Activated CD4-positive, alpha-beta memory T cell treated with anti-CD3 and anti-CD28 coated beads, Interleukin-2, amount 10 ng/mL, durations not matched to agents 7 days and 5 days (primary cell): Measurements from ENCODE around the gene NAA38. TPM values are rescaled to one million over a fixed set of nuclear protein-coding genes. Genes with fewer than 3 reads are reported as not detected.
A peak's percentile ranks its signal among the peaks of the same experiment; 100 is the strongest.

ENCODE experiments used
- CTCF ChIA-PET: fragments of 350-600 bp; sonication (Branson Sonifier 250); formaldehyde crosslinking; loops from one replicate; lab custom pipeline; 2021; ENCODE audit warnings: antibody characterized with exemption, inconsistent platforms; lab: Charles Lee
- POLR2A ChIA-PET: fragments of 350-600 bp; sonication (Branson Sonifier 250); formaldehyde crosslinking; loops from one replicate; lab custom pipeline; 2021; ENCODE audit warnings: antibody characterized with exemption; lab: Charles Lee
- DNase-seq: peaks from one replicate; pipeline ENCODE4 v3.0.0-alpha.2; 2020
- H3K27ac Mint-ChIP-seq: one replicate; pipeline ENCODE4 v1.8.0; 2021; ENCODE audit warnings: mild to moderate bottlenecking, mixed read lengths
- H3K27me3 Mint-ChIP-seq: one replicate; pipeline ENCODE4 v1.8.0; 2021; ENCODE audit warnings: mixed read lengths
- H3K36me3 Mint-ChIP-seq: one replicate; pipeline ENCODE4 v1.8.0; 2021; ENCODE audit warnings: low read depth, mixed read lengths
- H3K4me1 Mint-ChIP-seq: one replicate; pipeline ENCODE4 v1.8.0; 2021; ENCODE audit warnings: mixed read lengths
- H3K4me3 Mint-ChIP-seq: one replicate; pipeline ENCODE4 v1.8.0; 2021; ENCODE audit warnings: mild to moderate bottlenecking, mixed read lengths
- H3K9me3 Mint-ChIP-seq: one replicate; pipeline ENCODE4 v1.8.0; 2021; ENCODE audit warnings: mixed read lengths
- total RNA-seq, 2 experiments: library from RNA; stranded (reverse); gene quantifications; one replicate each; pipeline ENCODE4 v1.2.3, GENCODE V29; 2021

Gene NAA38
- total RNA-seq, 2 experiments from 2014 or later, result 69.8 to 76.9 TPM

GRCh38 chr17:7834957-7835813 lies 22.2 kb downstream of the NAA38 start:
- Mint-ChIP-seq H3K4me3 (peak overlapping the region; percentile 95), H3K27me3 (peaks cover 20% of the 10 kb centered on the region)
- POLR2A ChIA-PET, result interaction anchor here (0.7 to 6.4 kb wide), 12 partner anchors 8 to 355 kb away, joined by 3 to 30 read pairs (median 7); partner anchors contain the start of genes CNTROB, CYB5D1, NAA38 and RNF227

GRCh38 chr17:7834542-7834956 lies 22.8 kb downstream of the NAA38 start:
- Mint-ChIP-seq H3K27me3 (peaks cover 21% of the 10 kb centered on the region), H3K9me3 (no peaks in the 10 kb centered on the region), H3K4me1 (peaks cover 45% of the 10 kb centered on the region), H3K36me3 (no peaks in the 10 kb centered on the region), H3K4me3 (peak overlapping the region; percentile 95), H3K27ac (peak overlapping the region; percentile 91)
- DNase-seq, result peak; percentile 51
- ChIA-PET POLR2A (interaction anchor here (0.7 to 6.4 kb wide), 12 partner anchors 8 to 355 kb away, joined by 3 to 30 read pairs (median 7); partner anchors contain the start of genes CNTROB, CYB5D1, NAA38 and RNF227), CTCF (interaction anchor here (0.6 to 4.4 kb wide), 22 partner anchors 9 to 394 kb away, joined by 3 to 34 read pairs (median 5); partner anchors contain the start of genes ALOXE3, KCNAB3, NAA38 and RNF227)

More at GRCh38 chr17:7834957-7835813, 22.2 kb downstream of the NAA38 start:
- peaks cover 52% of the 10 kb centered on the region for H3K4me1 Mint-ChIP-seq
- H3K36me3 Mint-ChIP-seq, result no peaks in the 10 kb centered on the region
- peak; percentile 89 for DNase-seq
- CTCF ChIA-PET, result interaction anchor here (0.6 to 4.4 kb wide), 27 partner anchors 10 to 395 kb away, joined by 3 to 34 read pairs (median 4); partner anchors contain the start of genes ALOXE3, KCNAB3, NAA38 and RNF227
- peak overlapping the region; percentile 91 for H3K27ac Mint-ChIP-seq
- no peaks in the 10 kb centered on the region for H3K9me3 Mint-ChIP-seq

GRCh38 chr17:7833795-7834541 lies 23.4 kb downstream of the NAA38 start, which contains the start of gene KDM6B:
KDM6B (plus strand) TSS chr17:7834217; CDS start chr17:7845555, 11,338 bp downstream.
- DNase-seq, result peak; percentile 90
- no peaks in the 10 kb centered on the region for H3K9me3 Mint-ChIP-seq
- CTCF ChIA-PET, result interaction anchor here (0.7 to 4.4 kb wide), 15 partner anchors 9 to 223 kb away, joined by 3 to 34 read pairs (median 7); partner anchors contain the start of genes GUCY2D and NAA38

GRCh38 chr17:7833011-7833794 lies 24.2 kb downstream of the NAA38 start:
- H3K4me3 Mint-ChIP-seq, result peak overlapping the region; percentile 85
- H3K27me3 Mint-ChIP-seq, result peaks cover 26% of the 10 kb centered on the region
- H3K9me3 Mint-ChIP-seq, result no peaks in the 10 kb centered on the region
- no peaks in the 10 kb centered on the region for H3K36me3 Mint-ChIP-seq
- ChIA-PET POLR2A (interaction anchor here (0.5 to 6.4 kb wide), 8 partner anchors 8 to 249 kb away, joined by 3 to 30 read pairs (median 5); partner anchors contain the start of genes CYB5D1, MPDU1, NAA38 and TMEM88), CTCF (interaction anchor here (0.7 to 4.4 kb wide), 8 partner anchors 8 to 169 kb away, joined by 3 to 34 read pairs (median 6); partner anchors contain the start of genes GUCY2D and NAA38)
- no peak overlapping the region for H3K27ac Mint-ChIP-seq
- no peak for DNase-seq
- peaks cover 33% of the 10 kb centered on the region for H3K4me1 Mint-ChIP-seq

More at GRCh38 chr17:7833795-7834541, 23.4 kb downstream of the NAA38 start, which contains the start of gene KDM6B:
- peak within 1 kb of the TSS; percentile 91 for H3K27ac Mint-ChIP-seq
- POLR2A ChIA-PET, result interaction anchor here (0.5 to 6.4 kb wide), 12 partner anchors 9 to 354 kb away, joined by 3 to 30 read pairs (median 6); partner anchors contain the start of genes CNTROB, CYB5D1, MPDU1 and NAA38
- H3K4me1 Mint-ChIP-seq, result peaks cover 40% of the 10 kb centered on the region
- H3K36me3 Mint-ChIP-seq, result no peaks in the 10 kb centered on the region
- H3K4me3 Mint-ChIP-seq, result peak within 1 kb of the TSS; percentile 95
- peaks cover 26% of the 10 kb centered on the region for H3K27me3 Mint-ChIP-seq

- CTCF ChIA-PET, result interaction anchor here (0.7 to 4.4 kb wide), 4 partner anchors 7 to 89 kb away, joined by 5 to 34 read pairs (median 14); no protein-coding TSS in a partner anchor
- Mint-ChIP-seq H3K27me3 (peaks cover 32% of the 10 kb centered on the region), H3K27ac (no peak overlapping the region), H3K9me3 (no peaks in the 10 kb centered on the region), H3K4me3 (no peak overlapping the region), H3K4me1 (peaks cover 29% of the 10 kb centered on the region), H3K36me3 (no peaks in the 10 kb centered on the region)
- POLR2A ChIA-PET, result interaction anchor here (1.8 to 3.7 kb wide), 2 partner anchors 21 to 24 kb away, joined by 5 to 26 read pairs; partner anchors contain the start of genes CYB5D1, NAA38 and TMEM88
- DNase-seq, result no peak
Observed at GRCh38 chr17:7832431-7832830, 24.9 kb downstream of the NAA38 start.

- POLR2A ChIA-PET, result no interaction called here
- Mint-ChIP-seq H3K36me3 (no peaks in the 10 kb centered on the region), H3K4me3 (no peak overlapping the region), H3K27ac (no peak overlapping the region), H3K27me3 (peaks cover 40% of the 10 kb centered on the region), H3K9me3 (no peaks in the 10 kb centered on the region), H3K4me1 (peaks cover 17% of the 10 kb centered on the region)
- CTCF ChIA-PET, result interaction anchor here (1.0 to 1.7 kb wide), 2 partner anchors 14 to 159 kb away, joined by 3 to 5 read pairs; no protein-coding TSS in a partner anchor
- no peak for DNase-seq
Observed at GRCh38 chr17:7831233-7831632, 26.1 kb downstream of the NAA38 start.

GRCh38 chr17:7830616-7831015 lies 26.7 kb downstream of the NAA38 start:
- DNase-seq, result no peak
- H3K27me3 Mint-ChIP-seq, result peaks cover 41% of the 10 kb centered on the region
- CTCF ChIA-PET, result interaction anchor here (1.0 to 1.7 kb wide), 2 partner anchors 14 to 160 kb away, joined by 3 to 5 read pairs; no protein-coding TSS in a partner anchor
- no peaks in the 10 kb centered on the region for H3K36me3 Mint-ChIP-seq
- H3K4me1 Mint-ChIP-seq, result peaks cover 13% of the 10 kb centered on the region
- H3K27ac Mint-ChIP-seq, result no peak overlapping the region
- POLR2A ChIA-PET, result no interaction called here
- H3K9me3 Mint-ChIP-seq, result no peaks in the 10 kb centered on the region
- H3K4me3 Mint-ChIP-seq, result no peak overlapping the region

GRCh38 chr17:7825206-7825990 lies 32.0 kb downstream of the NAA38 start:
- Mint-ChIP-seq H3K36me3 (no peaks in the 10 kb centered on the region), H3K27ac (no peak overlapping the region), H3K9me3 (no peaks in the 10 kb centered on the region), H3K27me3 (peaks cover 30% of the 10 kb centered on the region), H3K4me3 (no peak overlapping the region), H3K4me1 (no peaks in the 10 kb centered on the region)
- POLR2A ChIA-PET, result interaction anchor here (0.9 to 1.5 kb wide), 5 partner anchors 9 to 165 kb away, joined by 3 to 7 read pairs (median 3); partner anchors contain the start of genes KDM6B and NAA38
- CTCF ChIA-PET, result interaction anchor here (0.6 to 2.6 kb wide), 14 partner anchors 9 to 458 kb away, joined by 3 to 21 read pairs (median 4); partner anchors contain the start of genes KDM6B and NAA38
- no peak for DNase-seq

- no peak for DNase-seq
- Mint-ChIP-seq H3K27me3 (peaks cover 27% of the 10 kb centered on the region), H3K4me3 (no peak overlapping the region), H3K36me3 (no peaks in the 10 kb centered on the region), H3K4me1 (no peaks in the 10 kb centered on the region), H3K9me3 (no peaks in the 10 kb centered on the region), H3K27ac (no peak overlapping the region)
- CTCF ChIA-PET, result interaction anchor here (0.7 to 2.6 kb wide), 14 partner anchors 8 to 459 kb away, joined by 3 to 21 read pairs (median 4); partner anchors contain the start of genes KDM6B and NAA38
- POLR2A ChIA-PET, result interaction anchor here (1.2 to 1.5 kb wide), 3 partner anchors 10 to 166 kb away, joined by 3 to 7 read pairs (median 3); partner anchors contain the start of gene KDM6B
Observed at GRCh38 chr17:7824021-7824924, 33.1 kb downstream of the NAA38 start.

GRCh38 chr17:7823581-7824001 lies 33.8 kb downstream of the NAA38 start:
- ChIA-PET CTCF (interaction anchor here (0.6 to 1.7 kb wide), 4 partner anchors 9 to 1764 kb away, joined by 3 to 5 read pairs (median 4); no protein-coding TSS in a partner anchor), POLR2A (no interaction called here)
- Mint-ChIP-seq H3K4me3 (no peak overlapping the region), H3K9me3 (no peaks in the 10 kb centered on the region), H3K4me1 (no peaks in the 10 kb centered on the region), H3K36me3 (no peaks in the 10 kb centered on the region), H3K27me3 (peaks cover 25% of the 10 kb centered on the region), H3K27ac (no peak overlapping the region)
- no peak for DNase-seq
